Eye (tissue), 1 donor: ENCODE data around the gene CTIF.

Source experiments
- DNase-seq: peaks from one replicate; pipeline ENCODE4 v3.0.0-alpha.2; 2015

Gene CTIF

DNA sequence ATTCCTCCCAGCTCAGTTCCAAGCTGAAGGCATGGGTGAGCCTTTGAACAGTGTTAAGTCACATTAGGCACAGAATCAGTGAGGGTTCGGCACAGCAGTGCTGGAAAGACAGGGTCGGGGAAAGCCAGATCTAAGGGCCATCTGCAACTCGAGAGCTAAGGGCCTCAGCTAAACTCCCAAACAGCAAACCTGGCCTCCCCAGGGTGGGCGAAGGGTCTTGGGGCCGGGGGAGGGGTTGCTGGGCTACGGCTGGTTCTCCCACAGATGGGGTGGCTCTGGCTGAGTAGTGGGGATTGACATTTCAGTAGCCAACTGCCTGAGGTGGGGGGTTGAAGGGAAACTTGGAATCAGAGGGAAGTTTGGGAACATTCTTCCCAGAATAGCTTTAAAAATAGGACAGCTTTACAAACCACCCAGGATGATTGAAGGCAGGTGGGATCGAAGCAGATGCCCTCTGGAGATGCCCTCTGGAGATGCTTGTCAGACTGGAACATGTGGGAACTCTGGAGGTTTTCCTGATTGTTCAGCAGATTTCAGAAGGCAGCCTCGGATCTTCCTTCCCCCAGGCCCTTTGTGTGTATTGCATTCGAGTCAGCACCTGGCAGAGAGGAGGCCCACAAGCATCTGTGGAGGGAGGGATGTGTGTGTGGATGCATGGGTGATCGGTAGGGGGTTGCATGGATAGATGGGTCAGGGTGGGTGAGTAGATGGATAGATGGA is 255.6 kb downstream of the CTIF start:
- DNase-seq: no peak

DNA sequence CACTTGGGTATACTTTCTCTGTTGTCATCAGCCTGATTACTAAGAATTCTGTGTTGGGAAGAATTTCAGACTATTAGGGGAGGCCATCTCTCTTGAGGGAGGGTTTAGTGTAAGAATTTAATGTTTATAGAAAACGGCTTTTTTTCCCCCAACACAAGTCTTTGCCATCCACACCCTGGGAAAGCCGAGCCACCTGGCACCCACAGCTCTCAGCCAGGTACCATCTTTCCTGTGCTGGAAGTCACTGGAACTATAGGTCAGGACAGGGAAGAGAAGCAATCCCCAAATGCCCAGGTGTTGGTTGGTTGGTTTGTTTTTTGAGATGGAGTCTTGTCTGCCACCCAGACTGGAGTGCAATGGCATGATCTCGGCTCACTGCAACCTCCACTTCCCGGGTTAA is 256.9 kb downstream of the CTIF start:
- no peak for DNase-seq

DNA sequence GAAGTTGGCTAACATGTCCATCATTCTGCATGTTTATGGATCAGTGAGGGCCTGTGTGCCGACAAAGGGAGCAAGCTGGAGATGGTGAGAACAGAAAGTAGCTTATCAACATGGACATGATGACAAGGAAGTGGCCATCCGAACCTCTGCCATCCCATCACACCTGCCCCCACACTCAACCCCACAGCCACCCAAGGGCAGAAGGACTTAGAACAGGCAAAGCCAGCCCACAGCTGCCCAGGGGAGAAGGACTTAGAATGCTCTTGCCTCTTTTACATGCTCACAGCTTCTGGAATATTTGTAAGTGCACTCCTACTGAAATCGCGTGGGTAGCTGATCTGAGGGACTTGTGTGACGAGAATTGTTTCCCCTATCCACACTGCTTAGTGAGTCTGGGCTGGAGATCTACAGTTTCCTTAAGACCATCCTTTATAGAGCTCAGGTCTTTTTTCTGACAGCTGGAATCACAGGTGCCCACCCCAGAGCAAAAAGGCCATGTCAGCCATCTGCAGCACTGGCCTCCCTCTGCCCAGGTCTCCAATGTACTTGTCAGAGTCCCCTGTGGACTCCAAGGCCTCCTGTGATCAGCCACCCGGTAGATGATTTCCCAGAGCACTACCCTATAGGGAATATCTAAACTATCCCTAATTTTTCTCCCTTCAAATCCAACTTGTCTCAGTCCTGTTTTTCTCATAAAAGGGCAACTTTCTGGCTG is 257.8 kb downstream of the CTIF start:
- DNase-seq: no peak

DNA sequence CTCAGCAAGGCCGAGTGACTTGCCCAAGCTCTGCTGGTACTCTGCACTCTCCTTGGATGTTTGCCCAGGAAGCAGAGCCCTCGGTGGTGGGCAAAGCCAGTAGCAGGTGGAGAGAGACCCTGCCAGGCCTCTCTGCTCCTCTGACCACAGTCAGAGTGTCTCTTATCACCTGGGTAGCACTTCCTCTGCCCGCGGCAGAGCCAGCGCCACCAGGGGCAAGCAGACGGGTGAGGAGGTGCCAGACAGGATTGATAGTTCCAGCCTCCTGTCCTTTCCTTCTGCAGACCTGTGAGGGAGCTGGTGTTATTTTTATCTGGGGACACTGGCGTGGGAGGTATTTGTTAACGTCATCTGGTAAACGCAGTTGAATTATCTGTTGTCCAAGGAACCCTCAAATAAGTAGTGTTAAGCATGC is 259.0 kb downstream of the CTIF start:
- no peak for DNase-seq

DNA sequence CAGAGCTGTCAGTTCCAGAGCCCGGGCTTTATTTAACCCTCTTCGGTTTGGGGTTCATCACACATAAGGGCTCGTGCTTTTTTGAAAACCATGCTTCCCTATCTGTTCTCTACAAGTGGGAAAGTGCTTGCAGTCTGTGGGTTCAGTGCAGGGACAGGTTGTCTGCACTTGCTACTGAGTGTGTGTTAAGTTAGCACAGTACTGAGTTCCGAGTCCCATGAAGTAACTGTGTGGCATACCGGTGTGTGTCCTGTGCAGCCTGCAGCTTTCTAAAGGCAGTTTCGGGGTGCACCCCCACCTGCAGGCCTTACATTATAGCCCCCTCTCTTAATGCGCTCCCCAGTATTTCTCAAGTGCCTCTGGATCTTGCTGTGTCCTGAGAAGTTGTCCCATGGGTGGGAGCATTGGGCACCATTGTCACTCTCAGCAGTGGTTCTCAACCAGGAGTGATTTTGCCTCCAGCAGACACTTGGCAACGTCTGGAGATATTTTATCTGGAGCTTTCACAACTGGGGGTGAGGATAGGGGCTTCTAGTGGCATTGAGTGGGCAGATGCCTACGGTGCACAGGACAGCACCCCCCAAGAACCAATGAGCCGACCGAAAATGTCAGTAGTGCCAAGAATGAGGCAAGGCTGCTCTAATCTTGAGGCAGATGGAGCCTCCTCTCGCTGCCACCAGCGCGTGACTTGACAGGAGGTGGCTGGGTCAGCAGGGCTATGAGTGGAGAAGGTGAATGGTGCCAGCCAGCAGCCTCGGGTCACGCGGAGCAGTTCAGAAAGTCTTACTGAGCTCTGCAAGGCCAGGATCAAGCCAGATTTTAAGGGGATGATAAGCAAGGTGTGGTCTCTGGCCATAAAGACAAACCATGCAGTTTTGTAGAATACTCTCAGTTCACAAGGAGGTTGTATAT is 259.8 kb downstream of the CTIF start:
- DNase-seq: no peak

DNA sequence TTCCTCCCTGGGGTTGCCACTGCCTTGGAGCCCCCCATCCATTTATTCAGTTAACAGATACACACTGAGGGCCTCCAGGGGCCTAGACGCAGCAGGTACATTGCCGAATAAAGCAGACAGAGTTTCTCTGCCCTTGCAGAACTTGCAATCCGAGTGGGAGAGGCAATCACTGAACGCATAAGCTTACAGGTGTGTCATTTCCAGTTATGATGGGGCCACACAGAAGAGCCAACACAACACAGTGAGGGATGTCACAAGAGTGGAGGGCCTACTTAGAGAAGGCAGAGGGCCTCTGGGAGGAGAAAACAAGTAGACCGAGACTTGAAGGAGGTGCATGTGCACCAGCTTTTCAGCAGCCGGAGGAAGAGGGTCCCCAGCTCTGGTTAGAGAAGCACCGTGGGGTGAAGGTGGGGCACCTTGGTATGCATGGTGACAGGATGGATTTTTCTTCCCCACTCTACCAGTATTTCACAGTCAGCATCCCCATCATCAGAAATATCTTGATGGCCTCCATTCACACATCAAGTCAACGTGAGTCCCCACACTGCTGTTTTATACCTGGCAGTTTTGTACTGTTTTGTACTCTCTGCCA is 261.0 kb downstream of the CTIF start:
- DNase-seq: no peak

DNA sequence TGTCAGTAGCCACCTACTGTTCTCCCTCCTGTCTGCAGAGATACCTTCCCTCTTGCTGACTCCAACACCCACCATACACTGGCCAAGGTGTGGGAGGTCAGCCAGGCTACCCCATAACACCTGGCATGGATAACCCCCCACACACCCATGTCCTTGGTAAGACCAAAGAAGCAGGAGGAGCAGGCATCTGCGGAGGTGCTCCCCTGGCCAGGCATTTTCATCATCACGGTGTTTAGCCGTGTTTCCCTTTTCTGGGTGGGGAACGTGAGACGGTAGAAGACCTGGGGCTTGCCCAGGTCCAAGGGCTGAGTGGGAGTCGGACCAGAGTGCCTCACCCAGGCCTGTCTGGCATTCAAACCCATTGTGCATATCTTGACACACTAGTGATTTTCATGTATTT is 261.6 kb downstream of the CTIF start:
- DNase-seq: no peak

DNA sequence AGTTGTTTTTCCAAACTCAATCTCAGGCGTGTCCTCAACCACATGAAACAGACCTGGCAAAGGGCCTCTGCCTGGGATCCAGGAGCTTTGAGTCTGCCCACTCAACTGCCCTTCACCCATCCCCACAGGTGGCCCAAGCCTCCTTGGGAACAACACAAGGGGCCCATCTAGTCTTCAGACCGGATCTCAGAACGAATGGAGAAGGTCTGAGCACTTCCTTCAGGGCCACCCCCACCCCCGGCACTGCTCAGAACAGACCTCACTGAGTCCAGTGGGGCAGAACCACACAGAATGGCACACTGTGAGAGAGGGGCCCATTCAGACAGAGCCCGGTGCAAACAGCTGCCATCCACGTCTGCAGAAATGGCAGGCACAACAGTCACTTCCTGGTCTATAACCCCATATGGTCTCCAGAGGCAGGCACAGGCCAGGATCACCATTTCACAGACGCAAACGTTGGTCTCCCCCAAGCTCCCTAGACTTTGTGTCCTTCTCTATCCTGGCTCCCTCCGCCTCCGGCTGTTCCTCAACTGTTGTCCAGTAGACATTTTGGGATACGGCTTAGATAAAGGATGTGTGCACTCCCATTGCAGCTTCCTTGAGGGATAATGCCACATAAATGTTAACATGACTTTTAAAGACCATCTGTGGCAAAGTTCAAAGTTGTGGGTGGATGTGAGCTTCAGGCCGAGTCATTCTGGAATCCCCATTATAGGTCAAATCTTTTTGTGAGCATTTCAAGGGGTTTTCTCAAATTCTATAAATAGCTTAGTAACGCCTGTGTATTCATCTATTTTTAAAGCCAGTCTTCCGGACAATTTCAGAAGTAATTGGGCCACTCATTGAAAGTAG is 262.3 kb downstream of the CTIF start:
- no peak for DNase-seq

DNA sequence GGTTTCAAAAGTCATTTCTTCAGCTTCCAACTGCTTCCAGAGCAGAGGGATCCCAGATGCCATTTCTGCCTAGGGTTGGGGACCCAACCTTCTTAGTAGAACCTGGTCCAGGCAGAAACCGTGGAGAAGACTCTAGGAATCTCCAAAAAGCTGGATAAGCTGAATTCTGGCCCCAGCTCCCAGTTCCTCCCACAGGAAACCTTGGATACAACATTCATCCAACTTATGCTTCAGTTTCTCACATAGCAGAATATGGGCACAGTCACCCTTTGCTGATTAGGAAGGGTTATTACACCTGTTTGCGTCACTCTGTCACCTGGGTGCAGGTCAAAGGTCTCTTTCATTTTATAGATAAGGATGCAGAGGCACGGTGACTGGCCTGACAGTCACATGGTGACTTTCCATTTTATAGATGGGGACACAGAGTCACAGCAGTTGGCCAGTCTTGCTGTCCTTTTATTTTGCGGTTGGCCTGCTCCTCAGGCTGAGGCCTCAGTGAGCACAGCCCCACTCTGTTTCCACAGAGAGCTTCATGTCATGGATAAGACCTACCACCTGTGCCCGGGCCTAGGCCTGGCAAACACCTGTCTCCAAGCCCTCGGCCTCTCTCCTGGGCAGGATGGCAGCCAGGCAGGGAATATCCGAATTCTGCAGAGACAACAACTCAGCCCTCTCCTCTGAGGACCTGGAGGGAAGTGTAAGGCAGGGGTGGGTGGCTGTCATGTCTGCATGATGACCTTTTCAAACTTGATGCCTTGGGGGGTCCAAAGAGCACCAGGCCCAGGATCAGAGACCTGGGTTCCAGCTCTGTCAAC is 263.1 kb downstream of the CTIF start:
- no peak for DNase-seq

DNA sequence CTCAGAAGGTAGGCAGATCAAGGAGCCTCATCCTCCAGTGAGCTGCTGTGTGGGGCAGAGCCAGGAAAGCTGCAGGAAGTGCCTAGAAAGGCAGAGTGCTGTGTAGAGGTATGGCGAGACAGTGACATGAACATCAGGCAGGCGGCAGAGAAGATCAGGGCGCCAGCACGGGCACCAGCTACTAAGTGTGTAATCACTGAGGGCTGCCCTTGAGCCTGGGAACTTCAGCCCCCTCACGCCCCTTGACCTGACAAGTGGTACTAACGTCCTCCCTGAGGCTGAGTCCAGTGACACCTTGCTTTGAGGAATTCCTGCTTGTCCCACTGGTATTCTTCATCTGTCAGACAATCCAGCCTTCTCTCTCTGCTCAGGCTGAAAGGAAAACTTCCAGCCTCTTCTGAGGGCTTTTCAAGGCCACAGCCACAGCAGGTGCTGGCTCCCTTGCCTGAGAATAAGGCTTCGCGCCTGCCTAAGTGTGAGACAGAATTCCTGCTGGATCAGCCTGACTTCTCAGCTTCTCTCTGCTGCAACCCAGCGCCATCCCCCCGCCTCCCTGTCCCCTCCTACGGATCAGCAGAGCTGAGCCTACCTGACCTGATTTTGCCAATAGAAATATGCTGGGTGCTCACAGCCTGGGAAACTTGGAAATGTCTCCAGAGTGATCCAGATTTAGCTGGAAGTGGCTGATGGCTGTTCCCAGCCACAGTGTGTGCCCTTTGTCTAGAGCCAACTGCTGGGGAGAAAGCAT is 263.9 kb downstream of the CTIF start:
- peak; percentile 70 for DNase-seq

DNA sequence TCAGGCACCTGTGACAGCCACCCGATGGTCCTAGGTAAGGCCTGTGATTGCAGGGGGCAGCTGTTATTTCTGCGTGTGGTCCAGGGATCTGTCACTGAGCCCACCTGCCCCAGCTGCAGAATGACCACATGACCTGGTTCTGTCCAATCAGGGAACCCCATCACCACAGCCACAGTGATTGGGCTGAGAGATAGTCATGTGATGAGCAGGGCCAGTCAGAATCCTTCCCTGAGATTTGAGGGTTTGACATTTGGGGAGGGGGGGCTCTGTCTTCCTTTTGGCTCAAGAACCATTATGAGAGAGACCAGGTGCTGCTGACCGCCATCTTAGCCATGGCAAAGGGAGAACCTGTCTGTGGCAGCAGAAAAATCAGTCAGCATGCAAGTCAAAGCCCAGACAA is 264.7 kb downstream of the CTIF start:
- no peak for DNase-seq

DNA sequence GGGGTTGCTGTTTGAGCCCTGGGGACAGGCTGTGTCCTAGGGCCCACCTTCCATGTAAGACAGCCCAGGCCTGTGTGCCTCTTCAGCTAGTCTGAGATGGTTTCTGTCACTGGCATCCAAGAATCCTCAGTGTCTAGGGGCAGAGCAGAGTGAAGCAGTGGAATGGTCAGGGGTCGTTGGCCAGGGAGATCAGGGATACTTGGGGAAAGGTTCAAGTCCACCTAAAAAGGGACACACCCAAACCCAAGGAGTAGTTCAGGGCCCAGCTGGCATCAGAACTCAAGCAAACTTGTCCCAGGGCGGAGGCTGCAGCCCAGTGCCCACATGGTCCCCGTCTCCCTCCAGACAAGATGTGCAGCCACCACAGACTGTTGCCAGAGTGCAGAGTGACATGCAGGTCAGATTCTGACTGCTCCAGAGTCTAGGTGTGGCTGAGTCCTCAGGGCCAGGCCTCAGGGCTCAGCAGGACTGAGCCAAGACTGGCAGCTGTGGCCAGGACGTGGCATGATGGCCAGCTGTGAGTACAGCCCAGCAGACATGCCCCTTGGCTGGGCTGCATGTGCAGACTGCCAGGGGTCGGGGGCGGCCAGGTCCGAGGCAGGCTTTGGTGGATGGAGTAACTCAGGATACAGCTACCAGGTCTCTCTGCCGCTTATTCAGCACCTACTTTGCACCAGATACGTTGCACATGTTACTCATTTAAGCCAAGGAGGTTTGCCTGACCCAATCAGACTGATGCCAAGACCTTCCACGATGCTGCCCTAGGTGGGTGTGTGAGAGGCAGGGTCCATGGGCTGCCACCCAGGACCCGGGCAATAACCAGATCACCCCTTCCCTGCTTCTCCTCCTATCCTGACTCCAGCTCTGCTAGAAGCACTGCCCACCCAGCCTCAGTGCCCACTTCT is 265.4 kb downstream of the CTIF start:
- no peak for DNase-seq

DNA sequence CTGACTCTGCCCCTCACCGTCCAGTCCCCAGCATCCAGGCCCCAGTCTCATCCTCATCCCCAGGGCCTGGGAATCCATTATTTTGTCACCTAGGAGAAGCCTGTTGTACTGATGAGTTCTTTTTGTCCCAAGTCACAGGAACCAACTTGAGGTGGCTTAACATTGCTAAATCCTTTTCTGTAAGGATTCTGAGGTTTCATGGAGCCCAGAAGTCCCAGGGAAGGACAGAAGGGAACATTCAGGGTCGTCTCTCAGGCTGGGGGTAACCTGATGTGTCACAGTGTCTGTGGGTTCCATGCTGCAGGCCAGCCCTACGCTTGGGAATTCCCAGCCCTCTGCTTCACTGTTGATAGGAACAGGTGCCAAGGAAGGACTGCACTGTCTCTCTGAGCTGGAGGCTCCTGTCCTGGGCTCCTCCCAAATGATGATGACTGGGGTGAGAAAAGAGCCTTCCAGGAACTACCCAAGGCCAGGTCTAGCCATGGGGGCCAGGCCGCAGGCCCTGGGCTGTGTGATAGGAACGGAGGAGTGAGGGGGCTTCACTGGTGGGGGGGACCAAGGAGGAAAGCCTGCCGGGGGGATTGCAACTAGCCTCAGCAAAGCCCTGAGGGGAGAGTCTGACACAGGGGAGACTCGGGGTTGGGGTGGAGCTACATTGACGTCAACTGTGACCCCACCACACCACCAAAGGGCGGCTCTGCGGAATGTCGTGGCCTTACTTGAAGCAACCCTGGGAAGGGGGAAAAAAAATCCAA is 266.2 kb downstream of the CTIF start:
- no peak for DNase-seq

DNA sequence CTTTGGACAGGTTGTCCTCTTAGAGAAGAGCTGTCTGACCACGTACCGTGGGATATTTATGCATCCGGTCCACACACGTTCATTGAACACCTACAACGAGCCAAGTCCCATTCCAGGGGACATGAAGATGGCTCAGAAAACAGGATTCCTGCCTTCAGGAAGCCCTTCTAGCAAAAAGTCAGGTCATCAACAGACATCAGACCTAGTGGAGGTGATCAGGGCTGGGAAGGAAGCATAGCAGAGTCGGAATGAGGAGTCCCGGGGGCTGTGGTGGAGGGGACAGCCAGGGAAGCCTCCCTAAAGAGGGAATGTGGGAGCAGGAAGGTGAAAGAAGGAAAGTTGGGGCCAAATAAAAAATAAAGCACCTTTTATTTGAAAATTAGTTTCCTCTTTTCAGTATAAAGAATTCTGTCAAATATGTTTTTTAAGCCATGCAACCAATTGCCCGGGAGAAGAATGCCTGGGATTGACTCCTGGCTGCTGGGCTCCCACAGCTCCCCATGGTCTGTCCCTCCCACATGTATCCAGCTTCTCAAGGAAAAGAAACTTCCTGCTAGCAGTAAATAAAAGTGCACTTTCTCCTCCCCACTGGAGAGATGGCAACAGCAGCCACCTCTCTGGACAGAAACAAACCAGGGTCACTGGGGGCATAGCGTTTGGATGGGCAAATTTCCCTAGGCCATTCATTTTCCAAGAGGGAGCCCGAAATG is 267.1 kb downstream of the CTIF start:
- DNase-seq: no peak

DNA sequence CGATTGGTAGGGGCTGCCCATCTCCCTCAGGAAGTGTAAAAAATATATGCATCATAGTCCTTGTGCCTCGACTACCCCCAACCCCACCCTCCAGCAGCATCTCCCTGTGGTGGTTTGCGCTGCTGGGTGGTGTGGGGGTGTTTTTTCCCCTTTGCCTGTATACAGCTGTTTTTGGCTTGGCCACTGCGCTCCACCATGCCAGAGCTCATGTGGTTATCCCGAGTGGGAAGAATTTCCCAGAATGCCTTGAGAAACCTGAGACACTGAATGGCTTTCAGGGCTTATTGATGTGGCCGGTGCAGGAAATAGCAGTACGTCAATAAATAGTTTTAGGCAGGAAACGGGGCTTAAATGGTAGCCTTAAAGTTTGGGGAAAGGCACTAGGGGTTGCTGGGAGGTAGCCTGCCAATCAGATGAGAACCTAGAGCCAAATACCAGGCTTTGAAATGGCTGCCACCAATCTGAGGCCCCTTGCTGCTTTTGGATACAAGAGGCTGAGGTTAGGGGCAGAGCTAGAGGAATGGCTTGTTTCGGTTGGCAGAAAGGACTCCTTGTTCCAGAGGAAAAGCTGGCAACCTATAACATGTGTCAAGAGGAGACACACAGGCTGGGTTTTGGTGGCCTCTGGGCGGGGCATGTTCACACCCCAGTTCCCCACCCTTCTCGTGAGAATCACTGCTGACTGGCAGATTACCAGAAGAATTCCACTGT is 267.9 kb downstream of the CTIF start:
- no peak for DNase-seq

DNA sequence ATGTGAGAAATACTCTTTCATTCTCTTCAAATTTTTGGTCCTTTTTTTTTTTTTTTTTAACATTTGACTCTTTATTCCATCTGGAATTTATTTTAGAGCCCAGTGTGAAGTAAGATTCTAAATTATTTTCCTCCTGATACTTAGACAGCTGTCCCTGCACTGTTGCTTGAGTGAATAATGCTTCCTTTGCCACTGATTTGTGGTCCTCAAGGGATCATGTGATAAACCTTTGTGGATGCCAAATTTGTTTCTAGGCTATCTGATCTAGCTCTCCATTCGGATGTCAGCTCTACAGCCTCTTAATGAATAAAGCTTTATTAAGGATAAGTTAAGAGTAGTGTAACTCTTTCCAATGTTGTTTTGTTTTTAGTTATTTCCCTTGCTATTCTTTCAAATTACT is 269.6 kb downstream of the CTIF start:
- no peak for DNase-seq

DNA sequence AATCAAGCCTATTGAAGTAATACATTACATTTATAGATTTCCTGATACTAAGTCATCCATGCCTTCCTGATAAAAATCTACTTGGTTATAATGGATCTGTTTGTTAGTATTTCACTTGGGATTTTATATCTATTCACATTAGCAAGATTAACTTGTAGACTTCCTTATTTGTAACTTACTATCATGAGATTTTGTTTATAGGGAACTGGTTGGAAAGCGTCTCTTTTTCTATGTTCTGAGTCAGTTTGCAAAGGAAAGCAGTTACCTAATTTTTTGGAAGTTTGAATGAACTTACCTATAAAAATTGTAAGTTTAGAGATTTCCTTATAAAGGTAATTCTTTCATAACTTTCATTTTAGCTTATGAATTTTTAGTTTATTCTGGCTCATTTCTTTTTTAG is 270.5 kb downstream of the CTIF start:
- no peak for DNase-seq
